GM12892 (cell line): ENCODE measurements around the gene SMIM43.

Experiments used
- POLR2A ChIP-seq: IDR thresholded peaks from 2 replicates; pipeline ENCODE4 v1.6.1; 2011; ENCODE audit warnings: low read depth, low read length, control low read depth
- POLR2AphosphoS5 ChIP-seq: IDR thresholded peaks from 2 replicates; pipeline ENCODE4 v1.6.1; 2011; ENCODE audit warnings: low read depth, low read length, control low read depth
- TAF1 ChIP-seq: IDR thresholded peaks from 2 replicates; pipeline ENCODE4 v1.6.1; 2011; ENCODE audit warnings: low read depth, mild to moderate bottlenecking, control low read depth, low read length, borderline replicate concordance

DNA sequence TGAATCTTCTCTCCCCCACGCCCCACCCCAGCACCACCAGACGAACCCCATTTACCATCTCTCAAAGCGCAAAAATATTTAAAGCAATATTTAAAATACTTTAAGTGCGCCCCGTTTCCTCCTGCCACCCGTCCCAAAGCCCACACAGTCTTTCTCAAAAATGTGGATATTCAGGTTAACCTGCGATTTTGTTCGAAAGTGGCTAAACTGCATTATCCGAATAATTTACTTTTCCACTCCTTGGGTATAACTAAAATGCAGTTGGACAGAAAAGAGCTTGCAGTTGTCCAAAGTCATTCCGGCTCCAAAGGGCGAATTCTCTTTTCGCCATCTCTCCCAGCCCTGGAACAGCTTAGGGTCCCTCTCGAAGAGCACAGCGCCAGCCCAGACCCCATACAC is 662 bp downstream of the SMIM43 start:
- no peak for TF ChIP-seq POLR2A
- TF ChIP-seq POLR2AphosphoS5 = no peak
- TF ChIP-seq TAF1 = no peak
